ENCODE measurements around the gene AK8. TPM values are rescaled to one million over a fixed set of nuclear protein-coding genes. Genes with fewer than 3 reads are reported as not detected.

The AK8 gene
- total RNA-seq, 2 experiments from 2014 or later, result 0.27 TPM; not detected in 1

DNA sequence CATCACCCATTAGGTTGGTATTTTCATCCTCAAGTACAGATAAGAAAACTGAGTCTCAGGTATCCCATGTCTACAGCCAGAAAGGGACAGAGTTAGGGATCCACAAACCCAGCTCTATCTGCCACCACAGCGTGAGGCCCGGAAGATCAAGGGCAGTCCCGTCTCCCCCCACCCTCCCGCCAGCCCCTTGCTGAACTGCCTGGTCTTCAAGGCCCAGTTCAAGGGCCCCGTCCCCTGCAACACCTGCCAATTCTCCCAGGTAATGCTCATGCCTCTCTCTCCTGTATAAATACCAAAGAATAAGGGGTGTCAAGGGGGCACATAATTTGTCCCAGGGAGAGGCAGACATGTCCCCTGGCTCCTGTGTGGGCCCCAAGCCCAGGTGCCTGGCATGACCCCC is 50.7 kb downstream of the AK8 start:
- H3K9me3 ChIP-seq (ENCODE audit: low read length), result no peaks in the 10 kb centered on the region
- H3K4me2 ChIP-seq (ENCODE audit: low read length), result no peak overlapping the region
- no peak for TF ChIP-seq EZH2phosphoT487 (IDR thresholded peaks at IDR 0.05; ENCODE audit: borderline replicate concordance, low read depth, low read length)
- TF ChIP-seq CTCF (conservative IDR thresholded peaks at IDR 0.05; ENCODE audit: low read length), result no peak
- no peaks in the 10 kb centered on the region for H3K36me3 ChIP-seq (ENCODE audit: insufficient read depth, low read length)
- no peak overlapping the region for H3K4me3 ChIP-seq (ENCODE audit: low read depth, low read length, poor library complexity, severe bottlenecking)
- no peaks in the 10 kb centered on the region for H3K4me1 ChIP-seq (ENCODE audit: insufficient read depth, low read length, poor library complexity, severe bottlenecking)
- no peak overlapping the region for H2AFZ ChIP-seq (ENCODE audit: low read length)
- no peak overlapping the region for H3K27ac ChIP-seq (ENCODE audit: low read depth, low read length, poor library complexity, severe bottlenecking)
- no peaks in the 10 kb centered on the region for H4K20me1 ChIP-seq (ENCODE audit: insufficient read depth, low read length)
- H3K9me2 ChIP-seq (ENCODE audit: insufficient read depth, low read length), result no peaks in the 10 kb centered on the region
- intact Hi-C loops (cut with micrococcal nuclease; ENCODE audit: unreplicated experiment), result no loop called here
- H3K79me2 ChIP-seq (ENCODE audit: insufficient read depth, low read depth, low read length), result no peaks in the 10 kb centered on the region
- ChIA-PET CTCF (ENCODE audit: unreplicated experiment) (no interaction called here), POLR2A (no interaction called here)
- DNase-seq (ENCODE audit: low spot score), result no peak
- BruUV-seq (replicated peaks), result no TSS peak

DNA sequence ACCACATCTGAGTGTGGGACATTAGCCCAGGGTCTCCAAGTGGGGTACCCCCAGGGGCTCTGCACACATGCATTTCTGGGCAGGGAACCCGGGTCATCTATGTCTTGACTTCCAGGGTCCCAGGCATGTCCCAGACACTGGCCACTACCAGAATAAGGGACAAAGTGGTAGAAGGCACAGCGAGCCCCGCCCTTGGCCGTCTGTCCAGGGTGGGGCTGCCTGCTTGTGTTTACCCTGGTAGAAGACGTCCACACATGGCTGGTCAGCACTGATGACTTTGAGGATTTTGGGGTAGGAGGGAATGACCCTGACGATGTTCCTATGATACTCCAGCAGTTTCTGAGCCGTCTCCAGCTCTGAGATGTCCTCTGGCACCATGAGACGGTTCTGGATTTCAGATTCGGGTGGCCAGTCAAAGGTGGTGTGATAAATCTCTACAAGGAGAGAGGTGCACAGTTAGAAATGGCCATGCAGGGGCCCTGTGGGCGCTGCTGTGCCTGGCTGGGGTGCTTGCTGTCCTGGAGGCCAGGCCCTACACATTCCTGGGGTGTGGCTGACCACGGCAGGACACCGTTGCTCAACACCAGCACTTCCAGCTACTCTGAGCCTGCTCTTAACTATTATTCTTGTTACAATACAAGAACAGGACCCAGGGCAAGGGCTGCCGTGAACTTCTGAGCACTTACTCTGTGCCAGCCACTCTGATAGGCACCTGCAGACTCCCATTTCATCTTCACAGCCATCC is 51.3 kb downstream of the AK8 start:
- no peaks in the 10 kb centered on the region for H3K4me1 ChIP-seq (ENCODE audit: insufficient read depth, low read length, poor library complexity, severe bottlenecking)

More for the DNA sequence above, 51.3 kb downstream of the AK8 start:
- DNase-seq (ENCODE audit: low spot score), result no peak
- Histone ChIP-seq H4K20me1 (ENCODE audit: insufficient read depth, low read length) (no peaks in the 10 kb centered on the region), H3K79me2 (ENCODE audit: insufficient read depth, low read depth, low read length) (no peaks in the 10 kb centered on the region), H3K27ac (ENCODE audit: low read depth, low read length, poor library complexity, severe bottlenecking) (no peak overlapping the region), H3K9me2 (ENCODE audit: insufficient read depth, low read length) (no peaks in the 10 kb centered on the region), H3K4me2 (ENCODE audit: low read length) (no peak overlapping the region), H3K4me3 (ENCODE audit: low read depth, low read length, poor library complexity, severe bottlenecking) (no peak overlapping the region), H2AFZ (ENCODE audit: low read length) (no peak overlapping the region), H3K36me3 (ENCODE audit: insufficient read depth, low read length) (no peaks in the 10 kb centered on the region), H3K9me3 (ENCODE audit: low read length) (no peaks in the 10 kb centered on the region)
- no peak for TF ChIP-seq EZH2phosphoT487 (IDR thresholded peaks at IDR 0.05; ENCODE audit: borderline replicate concordance, low read depth, low read length)
- TF ChIP-seq CTCF (conservative IDR thresholded peaks at IDR 0.05; ENCODE audit: low read length), result no peak
- POLR2A ChIA-PET, result interaction anchor here (0.7 kb wide), 1 partner anchor 55 kb away, joined by 3 read pairs; no protein-coding TSS in a partner anchor
- no TSS peak for BruUV-seq (replicated peaks)
- intact Hi-C loops (cut with micrococcal nuclease; ENCODE audit: unreplicated experiment), result no loop called here
- CTCF ChIA-PET (ENCODE audit: unreplicated experiment), result no interaction called here

All from OCI-LY7 (cell line).